SU-DHL-6 (cell line): Measurements from ENCODE around the gene TMEM154.

Source experiments
- H2AFZ ChIP-seq: fragments of 200-600 bp; sonication (generic); 2 replicates; pipeline ENCODE4 v1.6.1; 2014; ENCODE audit warnings: low read depth, mild to moderate bottlenecking, moderate library complexity, mixed read lengths, antibody characterized with exemption, low read length; ENCODE audit not compliant: severe bottlenecking
- H3F3A ChIP-seq: fragments of 200-600 bp; shearing (Covaris generic); 2 replicates; pipeline ENCODE4 v1.6.0; 2016; ENCODE audit warnings: antibody characterized with exemption, mild to moderate bottlenecking; ENCODE audit not compliant: insufficient read depth
- H3K27ac ChIP-seq: fragments of 200-600 bp; sonication (generic); 2 replicates; pipeline ENCODE4 v1.5.1; 2016; ENCODE audit warnings: low read depth, mild to moderate bottlenecking, low read length, moderate library complexity, mixed read lengths
- H3K27me3 ChIP-seq: fragments of 200-600 bp; sonication (generic), shearing (Covaris generic); 2 replicates; pipeline ENCODE4 v1.6.0; 2014; ENCODE audit warnings: mild to moderate bottlenecking, low read length
- H3K36me3 ChIP-seq: fragments of 200-600 bp; sonication (generic); 2 replicates; pipeline ENCODE4 v1.6.1; 2014; ENCODE audit warnings: mild to moderate bottlenecking, low read length, mixed read lengths
- H3K4me2 ChIP-seq: fragments of 300-600, 200-600 bp; shearing (Covaris generic), sonication (generic); 2 replicates; pipeline ENCODE4 v1.6.0; 2014; ENCODE audit warnings: low read length, low read depth, mild to moderate bottlenecking; ENCODE audit not compliant: poor library complexity, severe bottlenecking
- H3K4me3 ChIP-seq: fragments of 200-600 bp; sonication (generic); 2 replicates; pipeline ENCODE4 v1.5.1; 2014; ENCODE audit warnings: antibody characterized with exemption, low read length, mild to moderate bottlenecking, mixed read lengths; ENCODE audit not compliant: insufficient read depth, poor library complexity, severe bottlenecking
- H3K79me2 ChIP-seq: fragments of 200-600 bp; sonication (generic); 2 replicates; pipeline ENCODE4 v1.6.1; 2014; ENCODE audit warnings: mild to moderate bottlenecking, low read length, moderate library complexity; ENCODE audit not compliant: insufficient read depth
- H3K9ac ChIP-seq: fragments of 200-600 bp; sonication (generic); 2 replicates; pipeline ENCODE4 v1.7.0; 2014; ENCODE audit warnings: mild to moderate bottlenecking, low read length
- H3K9me2 ChIP-seq: fragments of 200-600 bp; sonication (generic); replicated peaks from 2 replicates; pipeline ENCODE4 v1.6.1; 2014; ENCODE audit warnings: low read length; ENCODE audit not compliant: insufficient read depth
- H3K9me3 ChIP-seq: fragments of 200-600 bp; sonication (generic); 2 replicates; pipeline ENCODE4 v1.6.1; 2014; ENCODE audit warnings: low read length, mixed read lengths; ENCODE audit not compliant: insufficient read depth
- H4K20me1 ChIP-seq: fragments of 200-600 bp; sonication (generic); 2 replicates; pipeline ENCODE4 v1.6.1; 2014; ENCODE audit warnings: low read depth, mild to moderate bottlenecking, antibody characterized with exemption, low read length, moderate library complexity, mixed read lengths
- CTCF ChIP-seq: fragments of 200-600 bp; sonication (generic); IDR thresholded peaks from one replicate; pipeline ENCODE4 v1.5.1; 2017; ENCODE audit warnings: antibody characterized with exemption, mild to moderate bottlenecking, low read length, moderate library complexity; ENCODE audit not compliant: insufficient read depth, poor library complexity, severe bottlenecking
- EZH2phosphoT487 ChIP-seq: fragments of 200-600 bp; sonication (generic), shearing (Covaris generic); conservative IDR thresholded peaks from 2 replicates; pipeline ENCODE4 v1.6.1; 2018; ENCODE audit warnings: mild to moderate bottlenecking, antibody characterized with exemption, low read length, moderate library complexity, mixed read lengths

TMEM154 gene

GRCh38 chr4:152609481-152609880, 70.3 kb downstream of the TMEM154 start:
- Histone ChIP-seq H3F3A (no peaks in the 10 kb centered on the region), H3K9me2 (no peaks in the 10 kb centered on the region), H3K27ac (no peak overlapping the region), H3K79me2 (no peaks in the 10 kb centered on the region), H3K4me2 (no peak overlapping the region), H3K9me3 (no peaks in the 10 kb centered on the region), H2AFZ (no peak overlapping the region), H3K27me3 (no peaks in the 10 kb centered on the region), H3K4me3 (no peak overlapping the region), H3K9ac (no peak overlapping the region), H3K36me3 (no peaks in the 10 kb centered on the region), H4K20me1 (no peaks in the 10 kb centered on the region)
- TF ChIP-seq EZH2phosphoT487, result no peak
- no peak for TF ChIP-seq CTCF

DNA sequence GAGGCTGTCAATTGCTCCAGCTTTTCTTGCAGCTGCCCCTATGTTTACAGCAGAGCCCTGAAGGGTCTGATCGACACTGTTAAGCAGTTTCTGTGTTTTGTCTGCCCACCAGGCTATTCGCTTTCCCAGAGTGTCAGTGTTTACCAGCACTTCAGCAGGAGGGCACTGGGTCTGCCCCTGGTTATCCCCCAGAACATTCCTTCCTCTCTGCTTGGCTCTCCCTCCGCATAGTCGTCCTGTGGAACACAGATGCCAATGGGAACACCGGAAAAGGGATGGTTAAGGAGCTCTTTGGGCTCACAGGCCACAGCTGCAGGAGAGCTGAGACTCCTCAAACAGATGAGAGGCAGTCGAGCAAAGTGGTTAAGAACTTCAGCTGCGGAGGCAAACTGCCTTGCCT, 72.6 kb downstream of the TMEM154 start:
- Histone ChIP-seq H3K27me3 (no peaks in the 10 kb centered on the region), H3K9me2 (no peaks in the 10 kb centered on the region), H3F3A (no peaks in the 10 kb centered on the region), H3K9ac (no peak overlapping the region), H3K4me3 (no peak overlapping the region), H3K4me2 (no peak overlapping the region), H4K20me1 (no peaks in the 10 kb centered on the region), H3K27ac (no peak overlapping the region), H3K79me2 (no peaks in the 10 kb centered on the region), H3K36me3 (no peaks in the 10 kb centered on the region), H2AFZ (no peak overlapping the region), H3K9me3 (no peaks in the 10 kb centered on the region)
- no peak for TF ChIP-seq CTCF
- TF ChIP-seq EZH2phosphoT487, result no peak

DNA sequence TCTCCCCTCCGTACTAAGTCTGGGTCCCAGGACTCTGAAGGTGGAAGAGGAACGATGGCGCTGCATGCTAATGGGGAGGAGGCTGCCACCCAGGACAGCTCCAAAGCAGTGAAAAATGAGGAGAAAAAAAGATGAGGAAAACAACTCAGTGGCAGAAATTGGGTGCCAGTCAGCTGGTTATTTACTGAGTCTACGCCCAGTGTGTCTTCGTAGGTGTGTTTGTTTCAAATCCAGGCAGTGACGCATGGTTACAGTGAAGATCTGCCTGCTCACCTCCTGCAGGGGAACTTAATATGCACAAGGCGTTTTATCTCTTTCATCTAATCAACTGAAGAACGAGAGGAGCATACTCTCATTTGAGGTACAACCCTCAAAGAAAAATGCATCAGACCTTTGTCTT, 73.0 kb downstream of the TMEM154 start:
- Histone ChIP-seq H3K4me2 (no peak overlapping the region), H4K20me1 (no peaks in the 10 kb centered on the region), H3K4me3 (no peak overlapping the region), H3K9ac (no peak overlapping the region), H3K79me2 (no peaks in the 10 kb centered on the region), H3F3A (no peaks in the 10 kb centered on the region), H2AFZ (no peak overlapping the region), H3K9me3 (no peaks in the 10 kb centered on the region), H3K27ac (no peak overlapping the region), H3K36me3 (no peaks in the 10 kb centered on the region), H3K9me2 (no peaks in the 10 kb centered on the region), H3K27me3 (no peaks in the 10 kb centered on the region)
- TF ChIP-seq CTCF, result no peak
- TF ChIP-seq EZH2phosphoT487, result no peak
